ENCODE data around the gene RGS3.

DNA sequence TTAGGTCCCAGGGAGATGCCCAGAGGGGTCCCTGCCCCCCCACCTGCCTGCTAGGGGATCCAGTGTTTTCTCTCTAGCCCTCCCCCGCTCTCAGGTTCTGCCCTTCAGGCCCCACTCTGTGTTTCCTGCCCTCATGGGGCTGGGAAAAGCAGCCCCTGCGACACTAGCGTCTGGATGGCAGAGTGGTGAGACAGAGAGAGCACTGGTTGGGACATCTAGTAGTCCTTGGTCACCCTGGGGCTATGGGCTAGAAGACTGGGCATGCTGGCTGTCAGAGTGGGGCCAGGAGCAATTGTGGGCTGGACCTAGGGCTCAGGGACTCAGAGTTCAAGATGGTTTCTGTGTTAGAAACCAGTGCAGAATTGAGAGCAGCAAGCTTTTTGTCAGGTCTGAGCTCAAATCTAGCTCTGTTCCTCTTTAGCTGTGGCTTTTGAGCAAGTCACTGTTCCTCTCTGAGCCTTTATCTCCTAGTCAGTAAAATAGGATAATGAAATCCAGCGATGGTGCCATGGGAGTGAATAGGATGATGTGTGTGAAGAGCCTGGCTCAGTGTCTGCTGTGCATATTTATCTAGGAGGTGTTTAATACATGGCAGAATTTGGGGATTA is 39.0 kb downstream of the RGS3 start:
- no peak for TF ChIP-seq ZBTB7A (IDR thresholded peaks at IDR 0.05; ENCODE audit: low read depth)
- TF ChIP-seq CREB1 (IDR thresholded peaks at IDR 0.05; ENCODE audit: low read depth): no peak
- TF ChIP-seq CEBPB (IDR thresholded peaks at IDR 0.05): no peak
- no peak for TF ChIP-seq NFIC (IDR thresholded peaks at IDR 0.05)
- no peak for TF ChIP-seq EP300 (IDR thresholded peaks at IDR 0.05; ENCODE audit: borderline replicate concordance)
- TF ChIP-seq, protein P1, sequence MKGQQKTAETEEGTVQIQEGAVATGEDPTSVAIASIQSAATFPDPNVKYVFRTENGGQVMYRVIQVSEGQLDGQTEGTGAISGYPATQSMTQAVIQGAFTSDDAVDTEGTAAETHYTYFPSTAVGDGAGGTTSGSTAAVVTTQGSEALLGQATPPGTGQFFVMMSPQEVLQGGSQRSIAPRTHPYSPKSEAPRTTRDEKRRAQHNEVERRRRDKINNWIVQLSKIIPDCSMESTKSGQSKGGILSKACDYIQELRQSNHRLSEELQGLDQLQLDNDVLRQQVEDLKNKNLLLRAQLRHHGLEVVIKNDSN (IDR thresholded peaks at IDR 0.05): no peak
- no peak for TF ChIP-seq FOXM1 (IDR thresholded peaks at IDR 0.05; ENCODE audit: borderline replicate concordance, low read depth)

All from Ishikawa (cell line).